IPS DF 19.7 (cell line): ENCODE measurements around the gene CBLL1.

Experiments
- DNase-seq: peaks from one replicate; pipeline ENCODE4 v3.0.0-alpha.2; 2013; ENCODE audit warnings: low read depth, low spot score

Gene CBLL1

GRCh38 chr7:107743567-107744344, at the start of gene CBLL1:
Gene CBLL1 (plus strand): TSS chr7:107744142. CDS start chr7:107744164, 22 bp downstream.
- peak; percentile 75 for DNase-seq

DNA sequence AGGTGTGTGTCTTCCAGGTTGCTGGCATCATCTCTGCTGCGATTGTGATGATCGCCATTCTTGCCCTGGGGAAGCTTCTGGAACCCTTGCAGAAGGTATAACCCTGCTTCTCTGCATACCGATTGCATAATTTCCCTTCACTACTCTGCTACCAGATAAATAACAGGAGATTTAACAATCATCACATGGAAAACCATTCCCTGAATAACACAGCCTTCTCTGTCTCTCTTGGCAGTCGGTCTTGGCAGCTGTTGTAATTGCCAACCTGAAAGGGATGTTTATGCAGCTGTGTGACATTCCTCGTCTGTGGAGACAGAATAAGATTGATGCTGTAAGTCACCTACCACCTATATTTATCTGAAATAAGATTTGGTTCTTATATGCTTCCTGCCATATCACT, 49.6 kb upstream of the CBLL1 start:
- DNase-seq, result no peak

GRCh38 chr7:107696330-107696946, 47.5 kb upstream of the CBLL1 start:
- DNase-seq, result no peak

DNA sequence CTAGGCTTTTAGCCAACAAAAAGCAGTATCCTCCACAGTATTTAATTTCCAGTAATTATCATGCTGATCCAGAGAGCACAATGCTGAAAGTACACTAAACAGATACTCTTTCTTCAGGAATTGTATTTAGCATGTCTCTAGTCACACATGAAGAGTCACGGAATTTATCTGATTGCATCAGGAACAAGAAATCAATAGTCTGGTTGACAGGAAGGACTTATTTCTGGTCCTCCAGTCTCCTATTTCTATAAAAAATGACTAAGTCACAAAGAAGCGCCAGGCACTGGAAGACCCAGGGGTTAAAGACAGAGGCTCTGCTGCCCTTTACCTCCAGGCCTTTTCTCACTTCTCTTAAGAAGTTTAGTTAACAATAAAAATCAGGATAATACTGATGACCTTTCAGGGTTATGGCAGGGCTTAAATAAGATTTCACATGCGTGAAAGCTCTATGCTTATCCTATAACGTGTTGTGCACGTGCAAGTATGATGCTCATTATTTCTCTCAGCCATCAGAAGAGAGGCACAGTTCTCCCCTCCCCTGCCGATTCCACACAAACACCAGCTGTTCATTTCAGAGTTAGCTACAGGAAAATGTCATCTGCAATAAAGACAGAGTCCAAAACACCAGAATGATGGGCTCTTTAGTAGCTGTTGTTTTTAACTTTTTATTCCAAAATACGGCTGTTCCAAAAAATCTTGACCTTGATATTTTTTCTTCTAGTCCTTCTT, 46.5 kb upstream of the CBLL1 start:
- DNase-seq, result no peak

GRCh38 chr7:107700570-107700969, 43.4 kb upstream of the CBLL1 start:
- DNase-seq, result no peak

- DNase-seq, result no peak
Measured at GRCh38 chr7:107701191-107701590, 42.8 kb upstream of the CBLL1 start.

DNA sequence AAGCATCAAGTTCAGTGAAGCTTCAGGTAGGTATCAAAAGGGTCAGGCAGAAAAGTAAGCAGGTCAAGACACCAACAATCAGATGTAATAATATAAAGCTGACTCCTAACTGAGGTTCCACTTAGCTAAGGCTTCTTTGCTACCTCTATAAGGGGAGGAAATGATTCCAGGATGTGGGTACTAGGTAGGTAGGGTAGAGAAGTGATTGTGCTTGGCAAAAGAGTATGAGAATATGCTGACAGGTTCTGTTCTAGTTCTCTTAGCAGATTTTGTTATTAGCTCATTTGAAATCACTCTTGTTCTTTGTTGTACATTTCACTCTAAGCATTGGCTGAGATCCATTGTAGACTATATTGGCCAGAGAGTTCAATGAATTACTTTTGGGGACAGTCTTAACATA, 40.7 kb upstream of the CBLL1 start:
- DNase-seq, result no peak

DNA sequence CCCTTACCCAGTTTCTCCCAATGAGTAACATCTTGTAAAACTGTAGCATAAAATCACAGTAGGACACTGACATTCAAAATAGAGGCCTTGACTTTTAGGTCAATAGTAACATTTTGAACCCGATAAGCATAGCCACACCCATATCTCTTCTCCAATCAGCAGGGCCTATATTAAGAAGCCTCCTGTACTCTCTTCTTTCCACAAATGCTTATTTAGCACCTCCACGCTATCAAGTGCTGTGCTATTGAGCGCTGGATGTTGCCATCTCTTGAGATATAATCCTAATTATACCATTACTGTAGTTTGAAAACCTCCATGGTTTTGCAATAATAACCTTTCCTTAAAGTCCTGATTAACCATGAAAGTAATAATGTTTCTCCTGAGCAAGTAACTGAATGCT, 40.1 kb upstream of the CBLL1 start:
- no peak for DNase-seq

GRCh38 chr7:107708956-107709355, 35.0 kb upstream of the CBLL1 start:
- DNase-seq, result no peak

- no peak for DNase-seq
Measured at GRCh38 chr7:107711301-107711700, 32.6 kb upstream of the CBLL1 start.

DNA sequence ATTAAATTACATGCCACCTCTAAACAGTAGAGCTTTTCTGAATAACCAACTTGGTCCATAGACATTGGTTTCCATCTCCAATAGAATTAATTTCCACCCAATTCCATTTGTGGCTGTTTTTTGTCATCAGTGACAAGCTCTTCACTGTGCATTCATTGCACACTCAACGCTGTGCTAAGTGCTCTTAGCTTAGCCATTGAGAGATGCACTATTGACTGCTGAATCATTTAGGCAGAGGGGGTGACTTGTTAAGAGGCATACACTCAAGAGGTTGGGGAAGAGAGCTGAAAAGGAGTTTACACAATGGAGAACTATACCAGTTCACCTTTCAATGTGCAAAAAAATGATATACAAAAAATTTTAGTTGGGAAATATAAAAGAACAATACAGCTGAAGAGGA, 31.9 kb upstream of the CBLL1 start:
- no peak for DNase-seq

- DNase-seq, result no peak
Measured at GRCh38 chr7:107712896-107713295, 31.0 kb upstream of the CBLL1 start.

- DNase-seq, result no peak
Measured at GRCh38 chr7:107715531-107715930, 28.4 kb upstream of the CBLL1 start.

GRCh38 chr7:107718456-107719193, 25.3 kb upstream of the CBLL1 start:
- DNase-seq, result no peak

GRCh38 chr7:107721286-107721685, 22.7 kb upstream of the CBLL1 start:
- DNase-seq, result no peak

- no peak for DNase-seq
Measured at GRCh38 chr7:107723255-107723654, 20.7 kb upstream of the CBLL1 start.

- no peak for DNase-seq
Measured at GRCh38 chr7:107725138-107725740, 18.7 kb upstream of the CBLL1 start.

GRCh38 chr7:107726356-107727130, 17.4 kb upstream of the CBLL1 start:
- no peak for DNase-seq

GRCh38 chr7:107728276-107728675, 15.7 kb upstream of the CBLL1 start:
- no peak for DNase-seq

GRCh38 chr7:107742678-107743566, 1.0 kb upstream of the CBLL1 start:
- DNase-seq, result peak; percentile 69
